ENCODE data around the gene SPATA31C1.
"Not testable (repeated sequence)": the region's sequence is repeated elsewhere in the genome, so short reads cannot be mapped to it uniquely, and the experiment has no call there.

The SPATA31C1 gene

GRCh38 chr9:87917662-87918061 is at the start of gene SPATA31C1:
TSS of gene SPATA31C1 (plus strand) at chr9:87917962.
- not testable (repeated sequence) for DNase-seq

- DNase-seq: no peak
These were observed 49.6 kb upstream of the SPATA31C1 start for GRCh38 chr9:87868175-87868574.

- DNase-seq: no peak
These were observed 49.1 kb upstream of the SPATA31C1 start for GRCh38 chr9:87868635-87869034.

- DNase-seq: no peak
These were observed 48.7 kb upstream of the SPATA31C1 start for GRCh38 chr9:87869082-87869481.

- no peak for DNase-seq
These were observed 46.2 kb upstream of the SPATA31C1 start for GRCh38 chr9:87871425-87872078.

- peak in 9 of 56 donors; percentile 7 to 30 (median 18) for DNase-seq
These were observed 45.6 kb upstream of the SPATA31C1 start for GRCh38 chr9:87872079-87872624.

GRCh38 chr9:87873607-87874303 is 44.0 kb upstream of the SPATA31C1 start:
- DNase-seq: no peak

- no peak for DNase-seq
These were observed 43.5 kb upstream of the SPATA31C1 start for GRCh38 chr9:87874304-87874623.

- no peak for DNase-seq
These were observed 42.7 kb upstream of the SPATA31C1 start for GRCh38 chr9:87875060-87875459.

GRCh38 chr9:87875831-87876545 is 41.8 kb upstream of the SPATA31C1 start:
- DNase-seq: no peak

GRCh38 chr9:87876708-87877107 is 41.1 kb upstream of the SPATA31C1 start:
- no peak for DNase-seq

- no peak for DNase-seq
These were observed 38.7 kb upstream of the SPATA31C1 start for GRCh38 chr9:87878989-87879511.

- DNase-seq: no peak
These were observed 37.6 kb upstream of the SPATA31C1 start for GRCh38 chr9:87880116-87880515.

GRCh38 chr9:87880683-87881082 is 37.1 kb upstream of the SPATA31C1 start:
- no peak for DNase-seq

- DNase-seq: no peak
These were observed 35.1 kb upstream of the SPATA31C1 start, which contains the start of gene SPATA31E1 for GRCh38 chr9:87882627-87883026. TSS of gene SPATA31E1 (plus strand) at chr9:87882877. CDS start at chr9:87882892, 15 bp downstream.

- DNase-seq: no peak
These were observed 34.5 kb upstream of the SPATA31C1 start for GRCh38 chr9:87883274-87883673.

GRCh38 chr9:87883990-87884389 is 33.8 kb upstream of the SPATA31C1 start:
- DNase-seq: no peak

GRCh38 chr9:87884578-87885459 is 32.9 kb upstream of the SPATA31C1 start:
- DNase-seq: no peak

- no peak for DNase-seq
These were observed 32.1 kb upstream of the SPATA31C1 start for GRCh38 chr9:87885484-87886189.

All from amygdala (tissue), 56 donors.